Panc1 (cell line): ENCODE results near the gene SLC2A4RG.

Source experiments
- CTCF ChIP-seq: fragments of 450-650 bp; IDR thresholded peaks from 2 replicates; pipeline ENCODE4 v1.5.1; 2017; ENCODE audit warnings: mild to moderate bottlenecking
- POLR2AphosphoS5 ChIP-seq: IDR thresholded peaks from 2 replicates; pipeline ENCODE4 v1.6.1; 2012; ENCODE audit warnings: mild to moderate bottlenecking, low read depth, low read length, moderate library complexity
- REST ChIP-seq, 2 experiments: IDR thresholded peaks; 2 replicates each; pipeline ENCODE4 v1.6.1; 2011 to 2012; ENCODE audit warnings: low read depth in 2 of 2, control low read depth in 1 of 2, low read length in 1 of 2, mild to moderate bottlenecking in 1 of 2, moderate library complexity in 1 of 2; ENCODE audit not compliant: insufficient read depth in 1 of 2

- TF ChIP-seq CTCF (no peak), REST (IDR thresholded peaks at IDR 0.05; ENCODE audit: insufficient read depth in 1 of 2, low read depth in 2 of 2, low read length in 1 of 2) (no peak), POLR2AphosphoS5 (no peak)
Measured at GRCh38 chr20:63745961-63746731, 6.6 kb downstream of the SLC2A4RG start.
